Right lobe of liver (tissue), 4 donors: ENCODE results near the gene PCSK7.

Source experiments
- CTCF ChIP-seq, 4 donors: fragments of 200-600 bp in 3 of 4; fragments of 450-650 bp in 1 of 4; IDR thresholded peaks; one replicate each; pipeline versions ENCODE4 v1.5.1 to v1.8.0; 2016 to 2022; ENCODE audit warnings: antibody characterized with exemption in 4 of 4, mild to moderate bottlenecking in 2 of 4
- POLR2A ChIP-seq: fragments of 450-650 bp; IDR thresholded peaks from one replicate; pipeline ENCODE4 v1.6.1; 2017; ENCODE audit warnings: antibody characterized with exemption, mild to moderate bottlenecking
- donor health status: DM: no; HTN: no; CAD: no.
- donor health status: DM: no; HTN: no; CAD: no.
- donor health status: DM: no; HTN: yes; CAD: no.

GRCh38 chr11:117199053-117199915 is 32.6 kb downstream of the PCSK7 start, which contains the start of gene TAGLN:
- no peak for TF ChIP-seq CTCF (IDR thresholded peaks at IDR 0.05)
- TF ChIP-seq POLR2A: peak; percentile 41
